Ascending aorta (tissue), 2 donors: ENCODE measurements around the gene FGF16. TPM values are rescaled to one million over a fixed set of nuclear protein-coding genes. Genes with fewer than 3 reads are reported as not detected.
"Not testable (repeated sequence)": the region's sequence is repeated elsewhere in the genome, so short reads cannot be mapped to it uniquely, and the experiment has no call there.

Experiments used
- DNase-seq, 2 donors: peaks; one replicate each; pipeline ENCODE4 v3.0.0-alpha.2; 2019; ENCODE audit warnings: low spot score in 2 of 2
- H3K27ac ChIP-seq, 2 donors: fragments of 200-600 bp; sonication (generic); one replicate each; pipeline ENCODE4 v1.5.1; 2016 to 2017; ENCODE audit warnings: mild to moderate bottlenecking in 1 of 2
- H3K27me3 ChIP-seq: fragments of 200-600 bp; sonication (generic); one replicate; pipeline ENCODE4 v1.5.1; 2017
- H3K36me3 ChIP-seq, 2 donors: fragments of 200-600 bp; sonication (generic); one replicate each; pipeline ENCODE4 v1.5.1; 2016
- H3K4me1 ChIP-seq, 2 donors: fragments of 200-600 bp; sonication (generic); one replicate each; pipeline ENCODE4 v1.5.1; 2016 to 2017; ENCODE audit warnings: mild to moderate bottlenecking in 1 of 2
- H3K4me3 ChIP-seq, 2 donors: fragments of 200-600 bp; sonication (generic); one replicate each; pipeline ENCODE4 v1.5.1; 2016 to 2017; ENCODE audit warnings: mild to moderate bottlenecking in 1 of 2
- H3K9me3 ChIP-seq, 2 donors: fragments of 200-600 bp; sonication (generic); one replicate each; pipeline ENCODE4 v1.5.1; 2016
- intact Hi-C: fragments of 100-400 bp; cut with DNase I; formaldehyde crosslinking; loops from one replicate; pipeline ENCODE4 v1.15.1; 2023
- total RNA-seq: library from RNA; depleted of rRNA; stranded (reverse); fragments of >200 nt; gene quantifications from one replicate; pipeline ENCODE4 v1.1.0, GENCODE V29; 2016
- TF ChIP-seq, protein P1 (sequence below), 3 experiments: fragments of 200-600 bp in 2 of 3; fragments of 450-650 bp in 1 of 3; sonication (generic) in 2 of 3; IDR thresholded peaks; one replicate each; pipeline ENCODE4 v1.5.1; 2016 to 2019; ENCODE audit warnings: antibody characterized with exemption in 3 of 3, mild to moderate bottlenecking in 1 of 3, moderate library complexity in 1 of 3

The FGF16 gene
- total RNA-seq, 1 donor from 2014 or later: not detected

DNA sequence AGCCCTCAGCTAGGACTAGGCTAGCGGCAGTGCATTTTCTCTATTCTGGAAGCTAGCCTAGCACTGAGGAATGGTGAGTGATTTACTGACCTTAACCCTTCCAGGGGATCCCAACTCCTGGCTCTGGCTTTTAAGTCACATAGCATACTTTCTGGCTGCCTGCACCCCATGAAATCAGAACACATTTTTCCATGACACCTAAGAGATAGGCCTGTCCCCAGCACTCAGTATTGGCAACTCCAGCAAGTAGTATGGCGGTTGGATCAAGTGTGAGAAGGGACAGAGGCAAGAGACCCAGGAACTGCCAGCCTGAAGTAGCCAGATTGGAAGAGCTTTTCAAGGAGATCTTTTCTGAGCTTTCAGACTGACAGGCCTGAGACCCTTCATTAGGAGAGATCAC is 8.2 kb downstream of the FGF16 start:
- no peak for DNase-seq
- Histone ChIP-seq H3K27ac (peak overlapping the region; percentile 12 to 34), H3K27me3 (no peaks in the 10 kb centered on the region), H3K4me3 (no peak overlapping the region), H3K9me3 (no peaks in the 10 kb centered on the region), H3K36me3 (no peaks in the 10 kb centered on the region), H3K4me1 (no peaks in the 10 kb centered on the region)
- TF ChIP-seq, protein P1, sequence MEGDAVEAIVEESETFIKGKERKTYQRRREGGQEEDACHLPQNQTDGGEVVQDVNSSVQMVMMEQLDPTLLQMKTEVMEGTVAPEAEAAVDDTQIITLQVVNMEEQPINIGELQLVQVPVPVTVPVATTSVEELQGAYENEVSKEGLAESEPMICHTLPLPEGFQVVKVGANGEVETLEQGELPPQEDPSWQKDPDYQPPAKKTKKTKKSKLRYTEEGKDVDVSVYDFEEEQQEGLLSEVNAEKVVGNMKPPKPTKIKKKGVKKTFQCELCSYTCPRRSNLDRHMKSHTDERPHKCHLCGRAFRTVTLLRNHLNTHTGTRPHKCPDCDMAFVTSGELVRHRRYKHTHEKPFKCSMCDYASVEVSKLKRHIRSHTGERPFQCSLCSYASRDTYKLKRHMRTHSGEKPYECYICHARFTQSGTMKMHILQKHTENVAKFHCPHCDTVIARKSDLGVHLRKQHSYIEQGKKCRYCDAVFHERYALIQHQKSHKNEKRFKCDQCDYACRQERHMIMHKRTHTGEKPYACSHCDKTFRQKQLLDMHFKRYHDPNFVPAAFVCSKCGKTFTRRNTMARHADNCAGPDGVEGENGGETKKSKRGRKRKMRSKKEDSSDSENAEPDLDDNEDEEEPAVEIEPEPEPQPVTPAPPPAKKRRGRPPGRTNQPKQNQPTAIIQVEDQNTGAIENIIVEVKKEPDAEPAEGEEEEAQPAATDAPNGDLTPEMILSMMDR (IDR thresholded peaks at IDR 0.05): no peak
- intact Hi-C loops: no loop called here

DNA sequence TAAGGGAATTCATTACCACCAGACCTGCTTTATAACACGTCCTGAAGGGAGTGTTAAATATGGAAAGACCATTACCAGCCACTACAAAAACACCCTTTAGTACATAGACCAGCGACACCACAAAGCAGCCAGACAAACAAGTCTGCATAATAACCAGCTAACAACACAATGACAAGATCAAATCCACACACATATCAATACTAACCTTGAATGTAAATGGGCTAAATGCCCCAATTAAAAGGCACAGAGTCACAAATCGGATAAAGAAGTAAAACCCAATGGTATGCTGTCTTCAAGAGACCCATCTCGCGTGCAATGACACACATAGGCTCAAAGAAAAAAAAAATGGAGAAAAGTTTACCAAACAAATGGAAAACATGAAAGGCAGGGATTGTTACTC is 36.9 kb downstream of the FGF16 start:
- Histone ChIP-seq H3K9me3 (no peaks in the 10 kb centered on the region), H3K4me1 (no peaks in the 10 kb centered on the region), H3K36me3 (no peaks in the 10 kb centered on the region), H3K4me3 (no peak overlapping the region), H3K27ac (no peak overlapping the region), H3K27me3 (no peaks in the 10 kb centered on the region)
- TF ChIP-seq, protein P1 (IDR thresholded peaks at IDR 0.05): no peak
- intact Hi-C loops: no loop called here
- DNase-seq: no peak

DNA sequence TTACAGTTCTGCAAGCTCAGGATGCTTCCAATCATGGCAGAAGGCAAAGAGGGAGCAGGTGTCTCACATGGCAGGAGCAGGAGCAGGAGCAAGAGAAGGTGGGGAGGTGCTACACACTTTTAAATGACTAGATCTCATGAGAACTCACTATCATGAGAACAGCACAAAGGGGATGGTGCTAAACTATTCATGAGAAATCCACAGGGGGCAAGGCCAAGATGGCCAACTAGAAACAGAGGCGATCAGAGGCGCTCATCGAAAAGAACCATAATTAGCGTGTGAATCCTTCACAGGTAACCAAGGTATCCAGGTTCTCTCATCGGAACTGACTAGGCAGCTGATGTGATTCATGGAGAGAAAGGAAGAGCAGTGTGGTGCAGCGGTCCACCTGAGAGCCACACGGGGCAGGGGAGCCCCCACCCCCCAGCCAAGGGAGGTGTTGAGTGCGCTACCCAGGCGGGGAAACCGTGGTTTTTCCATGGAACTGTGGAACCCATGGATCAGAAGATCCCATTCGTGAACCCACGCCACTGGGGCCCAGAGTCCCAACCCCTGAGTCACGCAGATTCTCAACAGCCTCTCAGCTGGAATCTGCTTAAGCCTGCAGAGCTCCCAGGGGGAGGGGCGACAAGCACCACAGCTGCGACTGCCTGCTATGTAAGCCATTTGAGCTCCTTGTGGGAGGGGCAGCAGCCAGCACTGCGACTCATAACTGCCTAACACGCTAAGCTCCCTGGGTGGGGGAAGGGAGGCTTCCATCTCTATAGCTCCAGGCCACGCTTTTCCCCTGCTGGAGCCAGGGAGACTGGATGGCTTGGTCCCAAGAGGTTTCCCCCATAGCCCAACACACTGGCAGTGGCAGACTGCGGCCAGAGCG is 46.7 kb downstream of the FGF16 start:
- H3K27ac ChIP-seq: no peak overlapping the region
- H3K27me3 ChIP-seq: no peaks in the 10 kb centered on the region
- no peaks in the 10 kb centered on the region for H3K4me1 ChIP-seq
- TF ChIP-seq, protein P1 (IDR thresholded peaks at IDR 0.05): no peak
- DNase-seq: no peak
- H3K4me3 ChIP-seq: no peak overlapping the region
- H3K9me3 ChIP-seq: no peaks in the 10 kb centered on the region
- intact Hi-C loops: no loop called here
- no peaks in the 10 kb centered on the region for H3K36me3 ChIP-seq

DNA sequence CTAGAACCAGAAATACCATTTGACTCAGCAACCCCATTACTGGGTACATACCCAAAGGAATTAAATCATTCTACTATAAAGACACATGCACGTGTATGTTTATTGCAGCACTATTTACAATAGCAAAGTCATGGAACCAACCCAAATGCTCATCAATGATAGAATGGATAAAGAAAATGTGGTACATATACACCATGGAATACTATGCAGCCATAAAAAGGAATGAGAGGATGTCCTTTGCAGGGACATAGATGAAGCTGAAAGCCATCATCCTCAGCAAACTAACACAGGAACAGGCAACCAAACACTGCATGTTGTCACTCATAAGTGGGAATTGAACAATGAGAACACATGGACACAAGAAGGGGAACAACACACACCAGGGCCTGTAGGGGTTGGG is 53.0 kb downstream of the FGF16 start:
- H3K9me3 ChIP-seq, intact Hi-C loops, DNase-seq, H3K36me3 ChIP-seq, H3K4me1 ChIP-seq, H3K27me3 ChIP-seq, H3K4me3 ChIP-seq, H3K27ac ChIP-seq: not testable (repeated sequence)

DNA sequence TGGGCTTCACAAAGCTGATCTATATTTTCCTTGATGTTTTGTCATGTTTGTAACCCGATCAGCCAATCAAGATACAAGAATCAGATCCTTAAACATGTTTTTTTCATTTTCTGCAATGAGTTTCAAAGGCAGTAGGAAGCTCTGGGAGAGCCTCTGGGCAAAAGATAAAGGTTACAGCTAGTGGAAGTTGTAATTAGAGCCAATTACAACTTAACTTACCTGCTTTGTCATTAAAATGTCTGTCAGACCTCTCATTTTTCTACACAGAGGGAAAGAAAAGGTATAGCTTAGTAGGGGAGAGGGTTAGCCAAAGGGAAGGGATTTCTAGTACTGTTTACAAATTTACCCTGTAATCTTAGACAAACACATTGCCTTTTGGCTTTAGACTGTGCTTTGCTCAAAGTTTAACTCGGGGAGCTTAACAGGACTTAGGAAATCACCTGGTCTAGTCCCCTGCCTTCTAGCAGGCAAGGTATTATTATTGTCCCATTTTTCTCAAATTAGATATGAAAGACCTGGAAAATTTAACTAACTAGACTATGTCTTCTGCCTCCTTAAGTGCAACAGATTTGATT is 55.8 kb downstream of the FGF16 start:
- no peak for DNase-seq
- Histone ChIP-seq H3K27me3 (no peaks in the 10 kb centered on the region), H3K9me3 (no peaks in the 10 kb centered on the region), H3K4me3 (no peak overlapping the region), H3K36me3 (no peaks in the 10 kb centered on the region), H3K4me1 (no peaks in the 10 kb centered on the region), H3K27ac (no peak overlapping the region)
- intact Hi-C loops: no loop called here
- TF ChIP-seq, protein P1 (IDR thresholded peaks at IDR 0.05): no peak

DNA sequence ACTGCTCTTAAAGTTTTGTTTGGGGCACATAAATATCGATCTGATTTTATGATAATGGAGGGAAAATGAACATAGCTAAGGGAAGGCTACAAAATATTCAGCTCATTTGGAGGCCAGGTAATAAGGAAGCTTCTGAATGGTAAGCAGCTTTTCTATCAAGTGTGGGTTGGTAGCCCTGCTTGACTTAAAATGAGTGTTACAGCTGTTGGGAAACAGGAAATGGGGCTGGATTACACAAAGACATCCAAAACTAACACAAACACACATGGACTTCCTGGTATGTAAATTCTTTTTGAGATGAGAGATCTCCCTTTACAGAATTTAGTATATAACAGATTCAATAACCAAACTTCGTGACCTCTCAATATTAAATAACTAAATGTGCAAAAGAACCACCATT is 58.0 kb downstream of the FGF16 start:
- H3K27ac ChIP-seq: no peak overlapping the region
- DNase-seq: no peak
- H3K27me3 ChIP-seq: no peaks in the 10 kb centered on the region
- H3K4me1 ChIP-seq: no peaks in the 10 kb centered on the region
- intact Hi-C loops: no loop called here
- H3K36me3 ChIP-seq: peaks cover 0 to 7% of the 10 kb centered on the region in 2 donors
- no peak overlapping the region for H3K4me3 ChIP-seq
- TF ChIP-seq, protein P1 (IDR thresholded peaks at IDR 0.05): no peak
- H3K9me3 ChIP-seq: no peaks in the 10 kb centered on the region
